Glutamatergic neuron (in vitro differentiated cells): ENCODE results near the gene SLC27A1. TPM values are rescaled to one million over a fixed set of nuclear protein-coding genes. Genes with fewer than 3 reads are reported as not detected.
"Not testable (repeated sequence)": the region's sequence is repeated elsewhere in the genome, so short reads cannot be mapped to it uniquely, and the experiment has no call there.

ENCODE experiments used
- DNase-seq: peaks from one replicate; pipeline ENCODE4 v3.0.0; 2022
- H3K27ac Mint-ChIP-seq: one replicate; pipeline ENCODE4 v1.8.0; 2020; ENCODE audit warnings: mild to moderate bottlenecking, mixed read lengths, inconsistent platforms; ENCODE audit not compliant: unreplicated experiment
- H3K27me3 Mint-ChIP-seq: one replicate; pipeline ENCODE4 v1.8.0; 2020; ENCODE audit warnings: mild to moderate bottlenecking, moderate library complexity, mixed read lengths, inconsistent platforms; ENCODE audit not compliant: unreplicated experiment
- H3K36me3 Mint-ChIP-seq: one replicate; pipeline ENCODE4 v1.8.0; 2020; ENCODE audit warnings: mild to moderate bottlenecking, mixed read lengths, inconsistent platforms; ENCODE audit not compliant: unreplicated experiment
- H3K4me1 Mint-ChIP-seq: one replicate; pipeline ENCODE4 v1.8.0; 2020; ENCODE audit warnings: mild to moderate bottlenecking, low read depth, mixed read lengths, inconsistent platforms; ENCODE audit not compliant: unreplicated experiment
- H3K4me3 Mint-ChIP-seq: one replicate; pipeline ENCODE4 v1.8.0; 2020; ENCODE audit warnings: mild to moderate bottlenecking, mixed read lengths, inconsistent platforms; ENCODE audit not compliant: unreplicated experiment
- H3K9me3 Mint-ChIP-seq: one replicate; pipeline ENCODE4 v1.8.0; 2020; ENCODE audit warnings: mild to moderate bottlenecking, moderate library complexity, mixed read lengths, inconsistent platforms; ENCODE audit not compliant: unreplicated experiment
- CTCF ChIP-seq: fragments of 200-600 bp; sonication (generic); IDR thresholded peaks from one replicate; pipeline ENCODE4 v1.5.0; 2021; ENCODE audit not compliant: partially characterized antibody, unreplicated experiment
- total RNA-seq: library from RNA; stranded (reverse); fragmentation: NEBNext Ultra II Directional; extraction: Animal tissue kit (Norgen Biotek cat#: 25700); gene quantifications from one replicate; pipeline ENCODE4 v1.2.1, GENCODE V29; 2021; ENCODE audit not compliant: unreplicated experiment

SLC27A1 gene
- total RNA-seq, 1 donor from 2014 or later = 16.9 TPM

- no peak for TF ChIP-seq CTCF
- DNase-seq = peak; percentile 47
- peak overlapping the region; percentile 67 for H3K4me3 Mint-ChIP-seq
- no peak overlapping the region for H3K27ac Mint-ChIP-seq
- peaks cover 9% of the 10 kb centered on the region for H3K4me1 Mint-ChIP-seq
- peaks cover 8% of the 10 kb centered on the region for H3K27me3 Mint-ChIP-seq
- H3K9me3 Mint-ChIP-seq = peaks cover 7% of the 10 kb centered on the region
- H3K36me3 Mint-ChIP-seq = no peaks in the 10 kb centered on the region
These were observed 26.9 kb downstream of the SLC27A1 start for GRCh38 chr19:17497149-17497798.

- H3K9me3 Mint-ChIP-seq, H3K4me1 Mint-ChIP-seq, H3K27me3 Mint-ChIP-seq, H3K36me3 Mint-ChIP-seq, H3K27ac Mint-ChIP-seq, H3K4me3 Mint-ChIP-seq: not testable (repeated sequence)
- DNase-seq = peak; percentile 48
These were observed 28.7 kb downstream of the SLC27A1 start for GRCh38 chr19:17499025-17499424.

- no peak overlapping the region for H3K4me3 Mint-ChIP-seq
- peaks cover 8% of the 10 kb centered on the region for H3K27me3 Mint-ChIP-seq
- H3K9me3 Mint-ChIP-seq = peaks cover 7% of the 10 kb centered on the region
- H3K4me1 Mint-ChIP-seq = peaks cover 9% of the 10 kb centered on the region
- H3K36me3 Mint-ChIP-seq = no peaks in the 10 kb centered on the region
- no peak for DNase-seq
- TF ChIP-seq CTCF = no peak
- H3K27ac Mint-ChIP-seq = peak overlapping the region; percentile 14
These were observed 29.5 kb downstream of the SLC27A1 start for GRCh38 chr19:17499648-17500446.

- no peaks in the 10 kb centered on the region for H3K36me3 Mint-ChIP-seq
- no peak for DNase-seq
- H3K9me3 Mint-ChIP-seq = peaks cover 7% of the 10 kb centered on the region
- H3K27me3 Mint-ChIP-seq = peaks cover 8% of the 10 kb centered on the region
- TF ChIP-seq CTCF = no peak
- H3K4me3 Mint-ChIP-seq = no peak overlapping the region
- peaks cover 9% of the 10 kb centered on the region for H3K4me1 Mint-ChIP-seq
- H3K27ac Mint-ChIP-seq = no peak overlapping the region
These were observed 30.3 kb downstream of the SLC27A1 start for GRCh38 chr19:17500447-17501198.

GRCh38 chr19:17503240-17503639 lies 32.9 kb downstream of the SLC27A1 start:
- no peak overlapping the region for H3K27ac Mint-ChIP-seq
- peaks cover 3% of the 10 kb centered on the region for H3K9me3 Mint-ChIP-seq
- H3K4me1 Mint-ChIP-seq = peaks cover 9% of the 10 kb centered on the region
- TF ChIP-seq CTCF = no peak
- no peak overlapping the region for H3K4me3 Mint-ChIP-seq
- DNase-seq = no peak
- no peaks in the 10 kb centered on the region for H3K36me3 Mint-ChIP-seq
- H3K27me3 Mint-ChIP-seq = peaks cover 8% of the 10 kb centered on the region
